ENCODE results near the gene FBXO31.

Gene FBXO31

GRCh38 chr16:87420026-87421002, 36.7 kb upstream of the FBXO31 start:
- DNase-seq (ENCODE audit: insufficient read length): no peak
- no peak for FAIRE-seq
- no peak for TF ChIP-seq POLR2AphosphoS5 (IDR thresholded peaks at IDR 0.05; ENCODE audit: low read depth, low read length)
- TF ChIP-seq TAF1 (IDR thresholded peaks at IDR 0.05; ENCODE audit: borderline replicate concordance, low read depth, low read length): no peak
- no peak for TF ChIP-seq POLR2A (IDR thresholded peaks at IDR 0.05; ENCODE audit: low read depth, low read length)

GRCh38 chr16:87418644-87419043, 35.1 kb upstream of the FBXO31 start:
- FAIRE-seq (no peak), DNase-seq (ENCODE audit: insufficient read length) (no peak)
- TF ChIP-seq POLR2AphosphoS5 (IDR thresholded peaks at IDR 0.05; ENCODE audit: low read depth, low read length): no peak

GRCh38 chr16:87418216-87418615, 34.6 kb upstream of the FBXO31 start:
- DNase-seq (ENCODE audit: insufficient read length) (no peak), FAIRE-seq (no peak)
- TF ChIP-seq TAF1 (IDR thresholded peaks at IDR 0.05; ENCODE audit: borderline replicate concordance, low read depth, low read length) (no peak), POLR2AphosphoS5 (IDR thresholded peaks at IDR 0.05; ENCODE audit: low read depth, low read length) (no peak), POLR2A (IDR thresholded peaks at IDR 0.05; ENCODE audit: low read depth, low read length) (no peak)

- FAIRE-seq (no peak), DNase-seq (ENCODE audit: insufficient read length) (no peak)
- TF ChIP-seq POLR2A (IDR thresholded peaks at IDR 0.05; ENCODE audit: low read depth, low read length): no peak
These were observed 33.9 kb upstream of the FBXO31 start for GRCh38 chr16:87417528-87417910.

GRCh38 chr16:87416826-87417527, 33.4 kb upstream of the FBXO31 start:
- no peak for FAIRE-seq
- TF ChIP-seq TAF1 (IDR thresholded peaks at IDR 0.05; ENCODE audit: borderline replicate concordance, low read depth, low read length): no peak
- no peak for TF ChIP-seq POLR2A (IDR thresholded peaks at IDR 0.05; ENCODE audit: low read depth, low read length)
- no peak for TF ChIP-seq POLR2AphosphoS5 (IDR thresholded peaks at IDR 0.05; ENCODE audit: low read depth, low read length)
- no peak for DNase-seq (ENCODE audit: insufficient read length)

GRCh38 chr16:87415441-87415840, 31.9 kb upstream of the FBXO31 start:
- FAIRE-seq (no peak), DNase-seq (ENCODE audit: insufficient read length) (no peak)
- no peak for TF ChIP-seq POLR2AphosphoS5 (IDR thresholded peaks at IDR 0.05; ENCODE audit: low read depth, low read length)
- TF ChIP-seq TAF1 (IDR thresholded peaks at IDR 0.05; ENCODE audit: borderline replicate concordance, low read depth, low read length): no peak
- no peak for TF ChIP-seq POLR2A (IDR thresholded peaks at IDR 0.05; ENCODE audit: low read depth, low read length)

- DNase-seq (ENCODE audit: insufficient read length) (no peak), FAIRE-seq (no peak)
- TF ChIP-seq POLR2AphosphoS5 (IDR thresholded peaks at IDR 0.05; ENCODE audit: low read depth, low read length) (no peak), TAF1 (IDR thresholded peaks at IDR 0.05; ENCODE audit: borderline replicate concordance, low read depth, low read length) (no peak), POLR2A (IDR thresholded peaks at IDR 0.05; ENCODE audit: low read depth, low read length) (no peak)
These were observed 30.7 kb upstream of the FBXO31 start for GRCh38 chr16:87414251-87414680.

- FAIRE-seq: no peak
- DNase-seq (ENCODE audit: insufficient read length): no peak
- no peak for TF ChIP-seq POLR2A (IDR thresholded peaks at IDR 0.05; ENCODE audit: low read depth, low read length)
- TF ChIP-seq POLR2AphosphoS5 (IDR thresholded peaks at IDR 0.05; ENCODE audit: low read depth, low read length): no peak
- no peak for TF ChIP-seq TAF1 (IDR thresholded peaks at IDR 0.05; ENCODE audit: borderline replicate concordance, low read depth, low read length)
These were observed 29.4 kb upstream of the FBXO31 start for GRCh38 chr16:87412996-87413421.

- no peak for DNase-seq (ENCODE audit: insufficient read length)
- TF ChIP-seq POLR2AphosphoS5 (IDR thresholded peaks at IDR 0.05; ENCODE audit: low read depth, low read length) (no peak), POLR2A (IDR thresholded peaks at IDR 0.05; ENCODE audit: low read depth, low read length) (no peak), TAF1 (IDR thresholded peaks at IDR 0.05; ENCODE audit: borderline replicate concordance, low read depth, low read length) (no peak)
- no peak for FAIRE-seq
These were observed 28.9 kb upstream of the FBXO31 start for GRCh38 chr16:87412371-87412995.

- TF ChIP-seq POLR2A (IDR thresholded peaks at IDR 0.05; ENCODE audit: low read depth, low read length) (no peak), TAF1 (IDR thresholded peaks at IDR 0.05; ENCODE audit: borderline replicate concordance, low read depth, low read length) (no peak), POLR2AphosphoS5 (IDR thresholded peaks at IDR 0.05; ENCODE audit: low read depth, low read length) (no peak)
- no peak for FAIRE-seq
- DNase-seq (ENCODE audit: insufficient read length): no peak
These were observed 28.0 kb upstream of the FBXO31 start for GRCh38 chr16:87411375-87412271.

- TF ChIP-seq TAF1 (IDR thresholded peaks at IDR 0.05; ENCODE audit: borderline replicate concordance, low read depth, low read length) (no peak), POLR2AphosphoS5 (IDR thresholded peaks at IDR 0.05; ENCODE audit: low read depth, low read length) (no peak), POLR2A (IDR thresholded peaks at IDR 0.05; ENCODE audit: low read depth, low read length) (no peak)
- FAIRE-seq (no peak), DNase-seq (ENCODE audit: insufficient read length) (no peak)
These were observed 27.4 kb upstream of the FBXO31 start for GRCh38 chr16:87410968-87411367.

All from GM12892 (cell line).